HG02642 (cell line): ENCODE data around the gene SUV39H2.
"Not testable (repeated sequence)": the region's sequence is repeated elsewhere in the genome, so short reads cannot be mapped to it uniquely, and the experiment has no call there.

ENCODE experiments used
- ATAC-seq: cut with Tn5 transposase; IDR thresholded peaks from one replicate; pipeline ENCODE4 v1.9.1; 2021; ENCODE audit warnings: mild to moderate bottlenecking; ENCODE audit not compliant: unreplicated experiment, poor library complexity

Gene SUV39H2, protein sequence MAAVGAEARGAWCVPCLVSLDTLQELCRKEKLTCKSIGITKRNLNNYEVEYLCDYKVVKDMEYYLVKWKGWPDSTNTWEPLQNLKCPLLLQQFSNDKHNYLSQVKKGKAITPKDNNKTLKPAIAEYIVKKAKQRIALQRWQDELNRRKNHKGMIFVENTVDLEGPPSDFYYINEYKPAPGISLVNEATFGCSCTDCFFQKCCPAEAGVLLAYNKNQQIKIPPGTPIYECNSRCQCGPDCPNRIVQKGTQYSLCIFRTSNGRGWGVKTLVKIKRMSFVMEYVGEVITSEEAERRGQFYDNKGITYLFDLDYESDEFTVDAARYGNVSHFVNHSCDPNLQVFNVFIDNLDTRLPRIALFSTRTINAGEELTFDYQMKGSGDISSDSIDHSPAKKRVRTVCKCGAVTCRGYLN

DNA sequence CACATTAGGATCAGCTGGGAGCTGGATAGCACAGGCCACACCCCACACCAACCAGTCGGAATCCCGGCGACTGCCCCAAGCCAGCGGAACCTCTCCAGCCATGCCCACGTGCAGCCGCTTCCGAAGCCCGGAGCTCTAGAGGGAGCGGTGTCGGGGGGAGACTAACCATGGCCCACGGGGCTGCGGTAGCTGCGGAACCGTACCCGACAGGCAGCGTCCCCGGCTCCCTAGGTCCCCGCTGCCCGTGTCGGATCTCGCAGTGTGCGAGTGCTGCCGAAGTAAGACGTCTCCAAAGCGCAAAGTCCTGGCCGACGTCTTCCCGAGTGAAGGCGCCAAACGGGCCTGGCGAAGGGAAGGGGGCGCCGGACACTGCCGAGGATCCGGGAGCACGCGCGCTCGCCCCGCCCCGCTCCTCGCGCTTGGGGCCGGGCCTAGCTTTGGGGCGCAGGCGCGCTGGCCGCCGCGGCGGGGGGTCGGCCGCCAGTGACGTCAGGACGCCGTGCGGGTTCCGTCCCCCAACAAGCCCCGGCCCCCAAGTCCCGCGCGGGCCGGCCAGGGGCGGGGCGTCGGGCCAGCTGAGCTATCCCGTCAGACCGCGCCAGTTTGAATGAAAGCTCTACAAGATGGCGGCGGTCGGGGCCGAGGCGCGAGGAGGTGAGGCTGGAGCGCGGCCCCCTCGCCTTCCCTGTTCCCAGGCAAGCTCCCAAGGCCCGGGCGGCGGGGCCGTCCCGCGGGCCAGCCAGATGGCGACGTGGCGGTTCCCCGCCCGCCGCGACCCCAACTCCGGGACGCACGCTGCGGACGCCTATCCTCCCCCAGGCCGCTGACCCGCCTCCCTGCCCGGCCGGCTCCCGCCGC lies at the start of gene SUV39H2:
Gene SUV39H2 (plus strand): TSS at position 601 of the 858 bp plus-strand sequence. CDS start 23 bp downstream, at position 624.
- ATAC-seq = peak; percentile 95

DNA sequence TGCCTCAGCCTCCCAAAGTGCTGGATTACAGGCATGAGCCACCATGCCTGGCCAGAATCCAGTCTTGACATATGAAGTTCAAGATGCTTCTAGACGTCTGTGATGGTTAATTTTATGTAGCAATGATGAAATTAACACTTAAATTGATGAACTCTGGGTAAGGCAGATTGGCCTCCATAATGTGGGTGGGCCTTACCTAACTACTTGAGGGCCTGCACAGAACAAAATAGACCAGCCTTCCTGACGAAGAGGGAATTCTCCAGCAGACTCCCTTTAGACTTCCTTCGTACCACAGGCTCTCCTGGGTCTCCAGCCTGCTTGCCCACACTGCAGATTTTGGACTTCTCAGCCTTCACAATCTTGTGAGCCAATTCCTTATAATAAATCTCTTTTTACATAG lies 45.6 kb upstream of the SUV39H2 start:
- ATAC-seq = no peak

DNA sequence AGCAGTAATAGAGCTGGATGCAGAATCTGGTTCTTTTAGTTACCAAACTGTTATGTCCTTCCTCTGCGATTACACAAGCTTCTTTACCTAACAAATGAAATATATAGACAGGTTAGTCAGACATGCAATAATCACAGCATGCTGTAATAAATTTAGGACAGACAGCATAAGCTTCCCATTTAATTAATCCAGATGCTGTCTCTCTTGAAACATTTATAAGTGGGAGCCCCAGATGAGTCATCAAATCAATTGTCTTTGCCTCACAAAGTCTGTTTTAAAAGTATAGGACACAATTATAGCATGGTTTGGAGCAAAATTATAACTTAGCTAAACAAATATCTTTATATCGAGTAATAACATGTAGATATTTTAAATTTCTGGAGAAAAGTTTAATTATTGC lies 42.5 kb upstream of the SUV39H2 start:
- ATAC-seq = no peak

DNA sequence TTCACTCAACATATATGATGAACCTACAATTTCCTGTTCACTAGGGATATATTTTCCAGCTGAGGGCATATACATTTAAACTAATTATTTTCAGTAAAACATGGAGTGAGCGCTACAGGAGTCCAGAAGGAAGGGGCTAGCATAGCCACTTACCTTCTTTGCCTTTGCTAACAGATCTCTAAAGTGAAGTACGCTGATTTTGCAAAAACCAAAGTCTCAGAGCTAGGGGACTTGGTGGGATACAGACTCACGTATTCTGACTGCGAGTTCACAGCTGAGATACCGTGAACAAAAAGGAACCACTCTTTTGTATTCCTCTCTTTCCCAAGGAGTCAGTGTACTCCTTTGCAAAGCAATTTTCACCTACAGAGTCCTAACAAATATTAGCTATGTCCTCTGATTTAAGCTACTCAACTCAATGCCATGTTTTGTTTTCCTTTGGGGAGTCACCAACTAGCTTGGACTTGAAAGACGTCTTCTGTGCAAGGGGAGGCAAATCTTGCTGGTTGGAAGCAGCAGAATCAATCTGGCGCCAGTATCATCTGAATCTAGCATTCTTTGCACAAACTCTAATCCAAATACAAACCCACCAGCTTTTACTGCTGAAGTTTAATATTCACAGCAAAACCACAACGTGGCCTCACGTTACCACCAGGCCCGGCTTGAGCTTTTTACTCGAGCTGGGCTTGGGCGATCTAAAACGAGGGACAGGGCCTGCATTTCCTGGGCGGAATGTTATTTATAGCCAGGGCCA lies 41.5 kb upstream of the SUV39H2 start:
- ATAC-seq = no peak

DNA sequence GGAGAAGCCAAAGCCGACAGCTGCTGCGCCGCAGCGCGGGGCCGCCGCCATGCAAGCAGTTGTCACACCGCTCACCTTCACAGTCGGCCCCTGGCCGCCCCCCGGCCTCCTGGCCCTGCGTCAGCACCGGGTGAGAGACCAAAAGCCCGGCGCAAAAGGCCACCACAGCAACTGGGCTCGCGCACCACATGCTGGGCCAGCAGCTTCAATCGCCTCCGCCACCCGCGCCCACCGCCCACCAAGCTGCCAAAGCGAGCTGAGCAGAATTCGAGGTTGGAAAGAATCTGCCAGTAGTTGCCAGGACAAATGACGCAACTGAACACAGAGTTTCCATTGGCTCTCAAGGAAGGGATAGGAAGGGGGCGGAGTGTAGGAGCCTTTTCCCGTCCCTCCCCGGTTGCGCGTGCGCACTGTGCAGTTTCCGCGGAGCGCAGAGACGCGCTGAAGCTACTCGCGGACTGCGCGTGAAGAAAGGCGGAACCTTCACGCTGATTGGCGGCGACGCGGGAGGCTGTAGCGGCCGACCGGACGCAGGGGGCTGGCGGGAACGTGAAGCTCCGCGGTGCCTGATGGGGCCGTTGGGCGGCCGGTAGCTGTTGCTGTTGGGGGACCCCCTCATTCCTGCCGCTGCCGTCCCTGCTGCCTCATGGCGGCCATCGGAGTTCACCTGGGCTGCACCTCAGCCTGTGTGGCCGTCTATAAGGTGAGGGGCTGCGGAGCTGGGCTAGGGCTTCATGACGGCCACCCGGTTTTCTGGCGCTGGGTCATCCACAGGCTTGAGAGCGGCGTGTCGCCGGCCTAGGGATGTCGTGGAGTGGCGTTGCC lies 40.7 kb upstream of the SUV39H2 start, which contains the start of the genes CDNF, HSPA14 and MSANTD7:
Gene CDNF (minus strand): TSS at position 281 of the 825 bp plus-strand sequence. CDS start 91 bp downstream, at position 190.
Gene HSPA14 (plus strand): TSS at position 550 of the 825 bp plus-strand sequence. CDS start 97 bp downstream, at position 647.
Gene MSANTD7 (plus strand): TSS at position 550 of the 825 bp plus-strand sequence. CDS start 3,979 bp downstream, outside the sequence.
- peak; percentile 95 for ATAC-seq

DNA sequence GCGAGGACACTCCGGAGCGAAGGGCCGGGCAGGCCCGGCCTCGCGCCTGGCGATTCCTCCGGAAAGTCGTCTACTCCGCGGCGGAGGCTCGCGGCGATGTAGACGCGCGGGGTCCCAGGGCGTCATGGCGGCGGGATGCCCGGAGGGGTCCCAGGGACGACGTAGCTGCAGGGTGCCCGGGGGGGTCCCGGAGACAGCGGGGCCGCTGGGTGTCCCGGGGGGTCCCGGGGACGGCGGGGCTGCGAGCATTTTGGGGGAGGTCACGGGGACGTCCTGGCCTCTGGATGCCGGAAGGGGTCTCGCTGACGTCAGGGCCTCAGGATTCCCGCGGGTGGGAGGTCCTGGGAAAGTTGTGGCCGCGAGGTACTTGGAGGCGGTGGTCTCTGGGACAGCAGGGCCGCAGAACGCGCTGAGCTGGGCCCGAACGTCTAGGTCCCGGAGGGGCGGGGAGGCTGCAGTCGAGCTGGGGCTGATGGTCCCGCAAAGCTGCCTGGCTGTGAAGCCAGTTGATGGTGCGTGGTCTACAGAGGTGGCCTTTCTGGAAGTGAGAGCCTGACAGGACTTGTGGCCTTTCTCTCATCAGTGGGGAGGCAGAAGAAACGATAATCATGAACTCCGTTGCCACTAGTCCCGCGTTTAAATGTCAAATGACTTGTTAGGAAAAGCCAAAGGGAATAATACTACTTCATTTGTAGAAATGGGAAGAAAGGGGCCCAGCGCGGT lies 39.9 kb upstream of the SUV39H2 start:
- ATAC-seq = peak; percentile 12

DNA sequence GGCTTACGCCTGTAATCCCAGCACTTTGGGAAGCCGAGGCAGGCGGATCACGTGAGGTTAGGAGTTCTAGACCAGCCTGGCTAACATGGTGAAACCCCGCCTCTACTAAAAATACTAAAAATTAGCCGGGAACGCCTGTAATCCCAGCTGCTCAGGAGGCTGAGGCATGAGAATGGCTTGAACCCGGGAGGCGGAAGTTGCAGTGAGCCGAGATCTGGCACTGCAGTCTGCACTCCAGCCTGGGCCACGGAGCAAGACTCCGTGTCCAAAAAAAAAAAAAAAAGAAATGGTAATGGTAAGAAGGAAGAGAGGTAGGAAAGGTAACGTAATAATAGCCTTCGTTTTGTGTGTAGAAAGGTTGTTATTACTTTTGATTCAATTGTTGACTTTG lies 39.4 kb upstream of the SUV39H2 start:
- ATAC-seq = no peak

DNA sequence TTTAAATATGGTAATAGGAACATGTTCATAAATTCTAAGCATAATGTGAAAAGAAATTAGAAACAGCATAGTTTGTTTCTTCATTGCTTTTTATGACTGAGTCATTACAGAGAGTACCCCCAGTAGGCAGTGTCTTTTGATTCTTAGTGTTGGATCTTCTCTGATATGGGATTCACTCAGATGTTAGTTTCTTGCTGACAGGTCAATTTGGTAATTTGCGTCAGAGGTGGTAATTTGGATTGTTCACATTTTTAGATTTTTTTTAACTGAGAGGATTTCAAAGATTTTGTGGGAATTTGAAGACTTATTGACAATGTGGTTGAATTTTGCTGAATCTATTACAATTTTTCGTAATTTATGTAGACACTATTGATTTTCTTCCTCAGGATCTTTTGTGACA lies 38.5 kb upstream of the SUV39H2 start:
- ATAC-seq = no peak

DNA sequence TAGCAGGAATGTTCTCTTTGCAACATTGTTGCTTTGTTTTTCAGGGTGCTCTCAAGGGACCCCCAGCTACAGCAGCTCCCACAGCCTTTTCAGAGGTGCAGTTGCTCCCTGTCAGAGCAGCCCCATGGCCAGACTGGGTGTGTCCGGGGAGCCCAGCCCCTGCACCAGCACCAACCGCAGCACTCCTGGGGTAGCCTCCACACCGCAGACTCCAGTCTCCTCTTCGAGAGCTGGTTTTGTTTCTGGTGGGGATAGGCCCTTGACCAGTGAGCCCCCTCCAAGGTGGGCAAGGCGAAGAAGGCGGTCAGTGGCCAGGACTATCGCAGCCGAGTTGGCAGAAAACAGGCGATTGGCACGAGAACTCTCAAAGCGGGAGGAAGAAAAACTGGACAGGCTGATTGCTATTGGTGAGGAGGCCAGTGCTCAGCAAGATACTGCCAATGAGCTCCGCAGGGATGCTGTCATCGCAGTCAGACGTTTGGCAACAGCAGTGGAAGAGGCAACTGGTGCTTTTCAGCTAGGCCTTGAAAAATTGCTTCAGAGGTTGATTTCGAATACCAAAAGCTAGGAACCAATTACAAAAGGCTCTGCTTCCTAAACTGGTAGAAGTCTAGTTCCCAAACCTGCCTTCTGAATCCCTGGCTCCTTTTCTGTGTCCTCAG lies 35.2 kb upstream of the SUV39H2 start:
- ATAC-seq = no peak

DNA sequence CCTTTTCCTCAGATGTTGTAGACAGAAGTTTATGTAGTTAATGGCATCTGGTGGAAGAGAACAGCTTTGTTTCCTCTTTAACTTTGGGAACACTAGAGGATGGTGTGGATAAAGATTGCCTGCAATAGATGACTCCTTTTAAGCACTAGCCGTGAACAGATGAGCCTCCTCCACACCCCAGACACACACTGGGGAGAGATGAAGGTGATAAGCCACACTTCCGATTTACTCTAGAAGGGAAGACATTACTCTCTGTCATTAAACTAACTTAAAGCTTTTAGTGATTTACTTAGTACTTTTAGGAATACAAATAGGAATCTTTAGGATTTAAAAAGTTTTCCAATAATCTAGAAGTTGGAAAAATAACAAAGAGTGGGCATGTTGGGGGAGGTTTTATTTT lies 33.7 kb upstream of the SUV39H2 start:
- ATAC-seq = no peak

DNA sequence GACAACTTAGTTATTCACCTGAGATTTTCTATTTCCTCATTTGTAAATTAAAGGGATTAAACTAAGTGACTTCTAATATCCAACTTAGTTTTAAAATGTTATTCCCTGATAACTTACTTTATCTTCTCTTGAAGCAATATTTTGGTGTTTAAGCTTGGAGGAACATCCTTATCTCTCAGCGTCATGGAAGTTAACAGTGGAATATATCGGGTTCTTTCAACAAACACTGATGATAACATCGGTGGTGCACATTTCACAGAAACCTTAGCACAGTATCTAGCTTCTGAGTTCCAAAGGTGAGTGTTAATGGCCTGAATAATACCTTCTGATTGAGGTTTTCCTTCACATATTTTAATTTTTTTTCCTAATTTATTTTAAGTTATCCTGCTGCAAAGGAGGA lies 26.4 kb upstream of the SUV39H2 start:
- ATAC-seq = no peak

DNA sequence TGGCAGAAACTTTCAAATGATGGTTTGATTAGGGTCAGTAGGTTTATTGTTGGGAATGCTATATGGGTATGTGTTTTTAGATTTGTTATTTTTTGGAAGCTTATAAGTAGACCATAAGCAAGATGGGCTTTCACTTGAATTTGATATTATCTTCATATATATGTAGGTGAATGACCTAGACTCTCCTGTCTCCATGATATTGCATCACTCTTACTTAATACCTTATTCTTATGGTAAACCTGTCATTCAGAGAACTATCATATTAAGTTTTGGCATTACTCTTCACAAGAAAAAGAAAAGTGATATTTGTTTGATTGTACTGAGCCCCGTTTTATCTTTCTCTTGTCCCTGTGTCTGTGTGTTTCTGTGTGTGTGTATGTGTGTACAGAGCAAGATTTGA lies 23.2 kb upstream of the SUV39H2 start:
- ATAC-seq = no peak

DNA sequence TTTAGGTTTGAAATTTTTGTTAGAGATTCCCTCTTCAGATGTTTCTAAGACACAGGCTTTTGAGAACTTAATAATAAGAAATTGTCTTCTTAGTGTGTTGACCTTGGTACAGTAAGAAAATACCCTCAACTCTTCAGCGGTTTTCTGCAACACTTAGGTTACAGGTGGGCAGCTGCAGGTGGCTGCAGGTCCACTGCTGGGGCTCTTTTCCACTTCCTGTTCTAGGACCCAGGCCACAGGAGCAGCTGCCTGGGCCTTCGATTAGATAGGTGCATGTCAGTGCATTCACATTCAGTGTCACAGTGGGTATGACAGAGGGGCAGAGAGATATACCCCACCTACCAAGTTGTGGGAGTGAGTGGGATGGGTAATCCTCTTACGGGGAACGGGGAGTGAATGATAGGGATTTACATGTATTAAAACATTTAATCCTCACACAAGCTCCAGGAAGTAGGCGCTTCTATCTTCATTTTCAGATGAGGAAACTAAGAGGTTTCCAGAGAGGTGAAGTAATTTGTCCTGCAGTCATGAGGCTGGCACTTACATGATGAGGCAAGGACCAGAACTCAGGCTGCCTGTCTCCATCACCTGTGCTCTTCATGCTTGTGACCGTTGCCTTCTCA lies 20.2 kb upstream of the SUV39H2 start:
- no peak for ATAC-seq

DNA sequence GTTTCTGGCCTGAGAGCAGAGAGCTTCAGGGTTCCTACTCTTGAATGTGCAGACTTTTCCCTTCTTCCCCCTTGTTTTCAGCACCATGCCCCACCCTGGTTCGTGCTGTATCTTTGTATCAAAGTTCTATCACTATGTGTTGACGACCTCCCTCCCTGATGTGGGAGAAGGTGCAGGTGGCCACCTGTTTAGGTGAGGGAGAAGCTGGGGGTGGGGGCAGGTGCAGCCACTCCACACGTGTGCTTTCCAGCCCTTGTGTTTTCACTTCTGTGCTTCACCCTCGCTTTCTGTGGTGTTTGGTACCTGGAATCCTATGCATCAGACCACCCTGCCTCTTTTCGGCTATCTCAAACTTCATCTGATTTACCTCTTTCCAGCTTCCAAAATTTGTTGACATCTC lies 19.6 kb upstream of the SUV39H2 start:
- no peak for ATAC-seq

DNA sequence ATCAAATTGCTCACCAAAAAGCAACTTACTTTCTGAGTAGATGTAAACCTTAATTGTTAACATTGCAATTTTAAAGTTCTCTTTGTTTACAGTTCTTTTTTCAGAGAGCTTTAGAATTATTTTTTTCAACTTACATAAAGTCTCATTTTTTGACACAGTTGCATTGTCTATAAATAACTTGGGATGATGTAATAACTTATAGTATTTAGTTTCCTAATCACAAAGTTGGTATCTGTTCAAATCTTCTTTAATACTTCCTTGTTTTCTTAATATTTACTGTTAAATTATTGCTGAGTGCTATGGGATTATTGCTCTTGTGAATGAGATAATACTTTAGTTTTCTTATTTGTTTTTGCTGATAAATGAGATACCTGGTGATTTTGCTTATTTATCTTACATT lies 18.9 kb upstream of the SUV39H2 start:
- no peak for ATAC-seq

DNA sequence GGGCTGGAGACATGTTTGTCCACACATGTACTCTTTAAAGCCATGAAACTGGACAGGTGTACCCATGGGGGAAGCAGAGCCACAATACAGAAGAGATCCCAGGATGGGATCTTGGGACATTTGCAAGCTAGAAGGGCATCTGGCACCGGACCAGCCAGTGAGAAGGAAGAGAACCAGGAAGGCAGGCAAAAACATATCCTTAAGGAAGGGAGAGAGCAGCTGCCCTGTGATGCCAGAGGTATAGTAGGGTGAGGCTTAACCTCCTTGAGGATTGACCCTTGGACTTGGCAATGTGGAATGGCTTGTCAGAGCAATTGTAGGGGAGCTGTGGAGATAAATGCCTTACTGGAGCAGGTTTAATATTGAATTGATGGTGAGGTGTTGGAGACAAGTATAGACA lies 17.9 kb upstream of the SUV39H2 start:
- no peak for ATAC-seq

DNA sequence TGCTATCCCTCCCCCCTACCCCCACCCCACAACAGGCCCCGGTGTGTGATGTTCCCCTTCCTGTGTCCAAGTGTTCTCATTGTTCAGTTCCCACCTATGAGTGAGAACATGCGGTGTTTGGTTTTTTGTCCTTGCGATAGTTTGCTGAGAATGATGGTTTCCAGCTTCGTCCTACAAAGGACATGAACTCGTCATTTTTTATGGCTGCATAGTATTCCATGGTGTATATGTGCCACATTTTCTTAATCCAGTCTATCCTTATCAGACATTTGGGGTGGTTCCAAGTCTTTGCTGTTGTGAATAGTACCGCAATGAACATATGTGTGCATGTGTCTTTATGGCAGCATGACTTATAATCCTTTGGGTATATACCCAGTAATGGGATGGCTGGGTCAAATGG lies 14.2 kb upstream of the SUV39H2 start:
- not testable (repeated sequence) for ATAC-seq

DNA sequence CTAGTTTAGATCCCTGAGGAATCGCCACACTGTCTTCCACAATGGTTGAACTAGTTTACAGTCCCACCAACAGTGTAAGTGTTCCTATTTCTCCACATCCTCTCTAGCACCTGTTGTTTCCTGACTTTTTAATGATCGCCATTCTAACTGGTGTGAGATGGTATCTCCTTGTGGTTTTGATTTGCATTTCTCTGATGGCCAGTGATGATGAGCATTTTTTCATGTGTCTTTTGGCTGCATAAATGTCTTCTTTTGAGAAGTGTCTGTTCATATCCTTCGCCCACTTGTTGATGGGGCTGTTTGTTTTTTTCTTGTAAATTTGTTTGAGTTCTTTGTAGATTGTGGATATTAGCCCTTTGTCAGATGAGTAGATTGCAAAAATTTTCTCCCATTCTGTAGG lies 13.8 kb upstream of the SUV39H2 start:
- ATAC-seq = not testable (repeated sequence)
